ENCODE results near the gene RREB1.

The RREB1 gene, protein sequence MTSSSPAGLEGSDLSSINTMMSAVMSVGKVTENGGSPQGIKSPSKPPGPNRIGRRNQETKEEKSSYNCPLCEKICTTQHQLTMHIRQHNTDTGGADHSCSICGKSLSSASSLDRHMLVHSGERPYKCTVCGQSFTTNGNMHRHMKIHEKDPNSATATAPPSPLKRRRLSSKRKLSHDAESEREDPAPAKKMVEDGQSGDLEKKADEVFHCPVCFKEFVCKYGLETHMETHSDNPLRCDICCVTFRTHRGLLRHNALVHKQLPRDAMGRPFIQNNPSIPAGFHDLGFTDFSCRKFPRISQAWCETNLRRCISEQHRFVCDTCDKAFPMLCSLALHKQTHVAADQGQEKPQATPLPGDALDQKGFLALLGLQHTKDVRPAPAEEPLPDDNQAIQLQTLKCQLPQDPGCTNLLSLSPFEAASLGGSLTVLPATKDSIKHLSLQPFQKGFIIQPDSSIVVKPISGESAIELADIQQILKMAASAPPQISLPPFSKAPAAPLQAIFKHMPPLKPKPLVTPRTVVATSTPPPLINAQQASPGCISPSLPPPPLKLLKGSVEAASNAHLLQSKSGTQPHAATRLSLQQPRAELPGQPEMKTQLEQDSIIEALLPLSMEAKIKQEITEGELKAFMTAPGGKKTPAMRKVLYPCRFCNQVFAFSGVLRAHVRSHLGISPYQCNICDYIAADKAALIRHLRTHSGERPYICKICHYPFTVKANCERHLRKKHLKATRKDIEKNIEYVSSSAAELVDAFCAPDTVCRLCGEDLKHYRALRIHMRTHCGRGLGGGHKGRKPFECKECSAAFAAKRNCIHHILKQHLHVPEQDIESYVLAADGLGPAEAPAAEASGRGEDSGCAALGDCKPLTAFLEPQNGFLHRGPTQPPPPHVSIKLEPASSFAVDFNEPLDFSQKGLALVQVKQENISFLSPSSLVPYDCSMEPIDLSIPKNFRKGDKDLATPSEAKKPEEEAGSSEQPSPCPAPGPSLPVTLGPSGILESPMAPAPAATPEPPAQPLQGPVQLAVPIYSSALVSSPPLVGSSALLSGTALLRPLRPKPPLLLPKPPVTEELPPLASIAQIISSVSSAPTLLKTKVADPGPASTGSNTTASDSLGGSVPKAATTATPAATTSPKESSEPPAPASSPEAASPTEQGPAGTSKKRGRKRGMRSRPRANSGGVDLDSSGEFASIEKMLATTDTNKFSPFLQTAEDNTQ (N-terminal part only)

DNA sequence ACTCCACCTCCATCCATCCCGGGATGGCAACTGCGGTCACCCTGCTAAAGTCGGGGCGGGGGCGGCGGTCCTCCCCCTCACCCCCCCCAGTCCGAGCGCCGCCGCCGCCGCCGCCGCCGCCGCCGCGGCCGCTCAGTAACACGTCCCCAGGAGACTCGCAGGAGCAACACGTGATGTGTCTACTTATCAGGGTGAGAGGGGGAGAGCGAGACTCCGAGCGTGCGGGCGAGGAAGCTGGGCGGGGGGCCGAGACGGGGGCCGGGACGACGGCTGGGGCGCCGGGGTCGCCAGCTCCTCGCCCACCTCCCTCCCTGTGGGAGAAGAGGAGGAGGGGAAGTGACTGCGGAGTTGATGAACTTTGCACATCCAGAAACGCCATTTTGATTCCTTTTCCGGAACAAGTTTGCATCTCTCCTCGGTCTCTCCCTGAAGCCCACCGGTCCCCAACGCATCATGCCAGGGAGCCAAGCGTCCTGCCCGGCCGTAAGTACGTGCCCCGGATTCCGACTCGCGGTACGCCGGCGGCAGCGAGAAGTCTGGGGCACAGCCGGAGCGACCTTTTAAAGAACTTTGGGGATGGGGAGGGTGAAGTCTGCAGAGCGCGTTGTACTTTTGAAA, at the start of gene RREB1:
Gene RREB1, plus strand, starts transcription at position 384 of the 618 bp plus-strand sequence. CDS start 73,951 bp downstream, outside the sequence.
- no peak for DNase-seq (ENCODE audit: low read depth, low spot score)

DNA sequence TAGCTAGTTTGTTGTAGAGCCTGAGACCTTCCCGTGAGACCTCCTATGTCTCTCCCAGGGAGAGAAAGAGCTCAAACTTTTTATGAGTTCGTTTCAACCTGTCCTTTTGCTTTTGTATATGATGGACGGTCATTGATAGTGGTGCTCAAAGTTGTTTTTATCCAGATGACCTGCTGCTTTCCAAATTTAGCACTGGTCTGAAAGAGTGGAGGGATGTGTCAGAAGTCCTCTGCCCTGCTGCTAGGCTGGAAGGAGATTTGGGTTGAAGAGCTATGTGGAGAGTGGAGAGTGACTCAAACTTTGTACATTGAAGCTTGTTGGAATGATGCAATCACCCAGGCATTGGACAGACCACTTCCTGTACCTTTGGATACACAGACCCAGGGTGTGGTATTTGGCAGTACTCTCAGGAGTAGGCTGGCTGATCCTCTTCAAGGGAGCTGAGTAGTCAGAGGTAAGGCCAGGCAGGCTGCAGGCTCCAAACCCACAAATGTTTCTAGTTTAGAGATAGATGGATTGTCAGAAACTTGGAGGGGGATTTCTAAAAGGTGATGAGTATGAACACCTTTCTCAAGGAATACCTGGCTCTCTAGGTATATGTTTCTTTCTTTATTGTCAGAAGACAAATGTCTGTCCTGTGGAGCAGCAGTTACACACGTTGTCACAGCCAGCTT, 49.4 kb upstream of the RREB1 start:
- H3K27ac ChIP-seq, result peak overlapping the region; percentile 98
- DNase-seq (ENCODE audit: low read depth, low spot score), result peak; percentile 99

More for the DNA sequence above, at the start of gene RREB1:
- peak within 1 kb of the TSS; percentile 85 for H3K27ac ChIP-seq

DNA sequence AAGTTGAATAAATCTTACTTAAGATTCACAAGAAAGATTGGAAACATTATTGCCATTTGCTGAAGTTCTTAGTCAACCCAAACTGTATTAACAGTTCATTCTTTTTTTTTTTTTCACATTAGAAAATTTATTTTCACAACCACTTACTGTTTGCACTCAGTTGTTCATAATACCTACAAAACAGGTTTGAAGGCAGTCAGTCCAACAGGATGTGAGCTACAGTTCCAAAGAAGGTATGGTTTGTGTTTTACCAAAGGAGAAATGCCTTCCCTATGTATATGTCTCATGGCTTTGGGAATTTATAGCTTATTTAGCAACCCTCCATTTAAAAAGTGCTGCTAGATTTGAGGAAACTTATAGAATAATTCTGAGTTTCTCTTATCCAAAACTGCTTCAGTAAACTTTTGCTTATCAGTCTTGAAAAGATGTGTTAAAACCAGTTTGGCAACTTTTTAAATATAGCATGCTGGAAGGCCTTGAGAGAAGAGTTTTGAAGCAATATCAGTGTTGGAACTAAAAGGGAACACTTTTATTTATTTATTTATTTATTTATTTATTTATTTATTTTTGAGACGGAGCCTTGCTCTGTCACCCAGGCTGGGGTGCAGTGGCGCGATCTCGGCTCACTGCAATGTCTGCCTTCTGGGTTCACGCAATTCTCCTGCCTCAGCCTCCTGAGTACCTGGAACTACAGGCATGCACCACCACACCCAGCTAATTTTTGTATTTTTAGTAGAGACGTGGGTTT, 46.8 kb upstream of the RREB1 start:
- peak; percentile 22 for DNase-seq (ENCODE audit: low read depth, low spot score)
- peak overlapping the region; percentile 98 for H3K27ac ChIP-seq

DNA sequence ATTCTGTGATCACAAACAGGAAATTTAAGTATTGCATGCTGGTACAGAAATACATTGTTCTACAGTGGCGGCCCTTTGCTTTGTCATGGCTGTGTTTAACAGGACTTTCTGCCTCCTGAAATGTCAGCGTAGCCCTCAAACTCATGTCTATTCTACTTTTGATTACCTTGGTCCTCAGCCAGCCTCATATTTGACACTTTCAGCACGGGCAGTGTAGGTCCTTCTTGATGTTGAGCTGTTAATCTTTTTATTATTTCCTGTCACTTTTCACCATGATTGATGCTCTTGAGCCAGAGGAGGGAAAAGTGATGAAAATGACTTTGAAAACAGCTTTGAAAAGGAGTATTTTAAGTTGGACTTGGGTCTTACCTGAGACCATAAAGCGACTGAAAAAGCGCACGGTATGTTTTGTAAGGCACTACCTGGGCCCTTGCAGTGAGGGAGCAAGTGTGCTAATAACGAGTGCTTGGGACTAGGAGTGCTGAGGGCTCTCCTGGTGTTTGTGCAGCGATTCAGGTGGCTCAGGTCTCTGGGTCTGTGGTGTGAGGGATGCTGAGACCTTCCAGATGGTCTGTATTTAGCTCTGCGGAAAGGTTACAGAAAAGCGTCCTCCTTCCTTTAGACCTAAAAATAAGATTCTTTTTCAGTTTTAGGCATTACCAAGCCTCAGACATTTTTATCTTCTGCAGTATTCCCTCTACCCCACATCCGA, 45.2 kb upstream of the RREB1 start:
- no peak overlapping the region for H3K27ac ChIP-seq
- no peak for DNase-seq (ENCODE audit: low read depth, low spot score)

- H3K27ac ChIP-seq, result no peak overlapping the region
- no peak for DNase-seq (ENCODE audit: low read depth, low spot score)
Observed at GRCh38 chr6:7067305-7067704, 40.5 kb upstream of the RREB1 start.

DNA sequence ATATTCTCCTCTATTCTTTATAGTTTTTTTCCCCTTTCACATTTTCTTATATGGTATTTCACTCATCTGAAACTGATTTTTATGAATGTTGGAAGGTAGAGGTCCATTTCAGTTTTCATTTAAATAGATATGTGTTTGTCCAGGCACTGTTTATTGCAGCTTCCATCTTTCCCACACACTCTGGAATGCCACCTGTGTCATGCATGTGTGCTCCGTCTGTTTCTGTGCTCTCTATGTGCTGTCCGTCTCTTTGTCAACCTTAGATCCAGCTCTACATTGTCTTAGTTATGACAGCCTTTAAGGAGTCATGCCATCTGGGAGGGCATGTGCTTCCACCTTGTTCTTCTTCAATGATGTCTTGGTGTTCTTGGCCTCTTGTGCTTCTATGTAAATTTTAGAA, 36.4 kb upstream of the RREB1 start:
- H3K27ac ChIP-seq, result no peak overlapping the region
- DNase-seq (ENCODE audit: low read depth, low spot score), result no peak

DNA sequence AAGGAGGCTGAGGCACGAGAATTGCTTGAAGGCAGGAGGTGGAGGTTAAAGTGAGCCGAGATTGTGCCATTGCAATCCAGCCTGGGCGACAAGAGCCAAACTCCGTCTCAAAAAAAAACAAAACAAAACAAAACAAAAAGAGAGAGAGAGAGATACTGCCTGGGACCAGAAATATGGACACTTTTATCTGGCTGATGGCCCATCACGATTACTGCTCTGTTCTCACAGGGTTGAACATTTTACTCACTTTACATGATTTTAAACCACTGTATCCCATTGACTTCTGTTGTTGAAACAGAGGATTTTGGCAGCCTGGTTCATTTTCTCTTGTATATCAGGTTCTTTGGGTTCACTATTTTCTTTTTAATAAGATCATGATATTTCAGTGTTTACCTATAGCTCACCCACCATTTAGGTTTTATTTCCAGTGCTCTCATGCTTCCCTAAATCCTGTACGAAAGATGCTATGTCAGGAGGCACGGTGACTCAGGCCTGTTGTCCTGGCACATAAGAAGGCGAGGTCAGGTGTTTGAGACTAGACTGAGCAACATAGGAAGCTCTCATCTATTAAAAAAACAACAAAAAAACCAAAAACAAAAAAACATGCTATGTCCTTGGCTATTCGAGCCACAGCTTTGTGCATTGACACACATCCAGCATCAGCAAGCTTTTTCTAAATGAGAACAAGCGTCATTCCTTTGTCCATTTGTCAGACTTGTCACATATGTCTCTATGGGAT, 34.5 kb upstream of the RREB1 start:
- no peak overlapping the region for H3K27ac ChIP-seq
- peak; percentile 3 for DNase-seq (ENCODE audit: low read depth, low spot score)

- no peak overlapping the region for H3K27ac ChIP-seq
- DNase-seq (ENCODE audit: low read depth, low spot score), result no peak
Observed at GRCh38 chr6:7073821-7074525, 33.8 kb upstream of the RREB1 start.

- no peak for DNase-seq (ENCODE audit: low read depth, low spot score)
- H3K27ac ChIP-seq, result no peak overlapping the region
Observed at GRCh38 chr6:7074870-7075269, 32.9 kb upstream of the RREB1 start.

DNA sequence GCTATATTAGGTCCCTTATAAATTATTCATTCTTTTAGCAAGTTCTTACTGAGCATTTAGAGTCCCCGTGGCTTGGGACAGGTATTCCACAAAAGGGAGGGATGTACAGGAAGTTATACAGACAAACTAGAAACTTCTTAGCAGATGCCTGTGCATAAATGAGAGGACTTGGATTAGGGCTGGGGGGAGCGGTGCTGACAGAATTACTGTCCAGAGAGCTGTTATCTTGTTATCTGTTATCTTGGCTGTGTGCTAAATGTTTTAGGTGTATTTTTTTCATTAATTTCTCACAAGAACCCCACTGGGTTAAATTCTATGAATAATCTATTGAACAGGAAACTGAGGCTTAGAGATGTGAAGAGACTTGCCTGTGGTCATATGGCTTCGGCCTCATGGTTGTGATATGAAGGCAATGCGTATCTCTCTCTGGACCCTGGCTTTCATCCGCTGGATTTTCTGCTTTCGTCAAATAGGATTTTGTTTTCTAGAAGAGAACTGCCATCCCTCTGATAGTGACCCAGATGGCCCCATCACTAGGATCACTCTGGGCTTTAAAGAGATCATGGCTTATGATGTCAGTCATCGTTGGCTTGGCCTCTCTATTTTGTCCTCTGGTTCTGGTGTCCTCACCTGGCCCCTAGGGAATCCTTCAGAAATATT, 32.3 kb upstream of the RREB1 start:
- DNase-seq (ENCODE audit: low read depth, low spot score), result no peak
- H3K27ac ChIP-seq, result no peak overlapping the region

DNA sequence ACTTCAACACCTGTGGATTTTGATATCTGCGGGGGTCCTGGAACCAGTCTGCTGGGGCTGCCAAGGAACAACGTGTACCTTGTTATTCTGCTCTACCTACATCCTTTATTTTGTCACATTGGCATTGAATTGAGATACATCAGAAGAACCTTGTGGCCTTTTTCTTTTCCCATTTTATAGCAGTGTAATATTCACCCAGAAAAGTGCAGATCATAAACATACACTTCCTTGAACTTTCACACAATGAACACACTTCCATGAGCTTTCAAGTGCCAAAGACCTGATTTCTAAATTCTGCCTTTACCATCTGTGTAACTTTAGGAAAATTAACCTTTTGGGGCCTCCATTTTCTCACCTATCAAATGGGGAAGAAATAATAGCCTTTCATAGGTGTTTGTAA, 29.9 kb upstream of the RREB1 start:
- H3K27ac ChIP-seq, result no peak overlapping the region
- no peak for DNase-seq (ENCODE audit: low read depth, low spot score)

- no peak overlapping the region for H3K27ac ChIP-seq
- DNase-seq (ENCODE audit: low read depth, low spot score), result no peak
Observed at GRCh38 chr6:7078856-7079255, 28.9 kb upstream of the RREB1 start.

- no peak overlapping the region for H3K27ac ChIP-seq
- DNase-seq (ENCODE audit: low read depth, low spot score), result no peak
Observed at GRCh38 chr6:7080311-7080710, 27.4 kb upstream of the RREB1 start.

DNA sequence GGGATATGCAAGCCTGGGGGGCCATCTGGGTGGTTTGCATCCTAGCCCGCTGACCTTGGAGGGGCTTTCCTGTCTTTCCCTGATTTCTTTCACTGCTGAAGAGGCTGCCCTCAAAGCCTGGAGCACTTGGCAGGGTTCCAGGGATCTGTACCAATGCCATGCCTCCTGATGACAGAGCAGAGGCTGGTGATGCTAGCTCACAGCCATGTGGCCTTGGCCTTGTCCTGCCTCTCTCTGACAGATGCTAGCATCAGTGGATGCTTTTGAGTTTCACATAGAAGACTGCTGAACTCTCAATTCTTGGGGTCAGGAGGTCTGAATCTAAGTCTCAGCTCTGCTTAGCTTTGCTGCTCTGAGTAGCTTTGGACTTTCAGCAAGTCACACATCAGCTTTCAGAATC, 21.9 kb upstream of the RREB1 start:
- no peak for DNase-seq (ENCODE audit: low read depth, low spot score)
- no peak overlapping the region for H3K27ac ChIP-seq

- no peak for DNase-seq (ENCODE audit: low read depth, low spot score)
- H3K27ac ChIP-seq, result no peak overlapping the region
Observed at GRCh38 chr6:7086488-7086887, 21.3 kb upstream of the RREB1 start.

DNA sequence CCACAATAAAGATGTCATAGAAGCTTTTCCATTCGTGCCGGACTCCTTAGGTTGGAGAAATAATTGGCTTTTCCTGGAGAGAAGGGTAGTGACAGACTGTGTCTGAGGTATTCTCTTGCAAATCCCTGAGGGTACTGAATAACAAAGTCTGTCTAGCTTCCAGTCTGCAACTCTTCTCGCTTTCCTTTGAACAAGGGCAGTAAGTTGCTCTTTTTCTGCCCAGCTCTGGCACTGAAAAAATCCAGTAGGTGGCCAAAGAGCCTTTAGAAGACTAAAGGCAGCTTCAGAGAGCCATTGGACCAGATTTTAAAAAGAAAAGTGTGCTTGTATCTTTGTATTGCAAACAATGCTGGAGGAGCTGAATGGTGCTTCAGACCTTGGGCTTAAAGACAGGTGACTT, 20.7 kb upstream of the RREB1 start:
- no peak overlapping the region for H3K27ac ChIP-seq
- no peak for DNase-seq (ENCODE audit: low read depth, low spot score)
